HG03045 (cell line): ENCODE results near the gene SERPINB12.
A peak's percentile ranks its signal among the peaks of the same experiment; 100 is the strongest.

Experiments used
- ATAC-seq: cut with Tn5 transposase; IDR thresholded peaks from one replicate; pipeline ENCODE4 v1.9.1; 2021; ENCODE audit warnings: mild to moderate bottlenecking, moderate library complexity; ENCODE audit not compliant: unreplicated experiment

The SERPINB12 gene, protein sequence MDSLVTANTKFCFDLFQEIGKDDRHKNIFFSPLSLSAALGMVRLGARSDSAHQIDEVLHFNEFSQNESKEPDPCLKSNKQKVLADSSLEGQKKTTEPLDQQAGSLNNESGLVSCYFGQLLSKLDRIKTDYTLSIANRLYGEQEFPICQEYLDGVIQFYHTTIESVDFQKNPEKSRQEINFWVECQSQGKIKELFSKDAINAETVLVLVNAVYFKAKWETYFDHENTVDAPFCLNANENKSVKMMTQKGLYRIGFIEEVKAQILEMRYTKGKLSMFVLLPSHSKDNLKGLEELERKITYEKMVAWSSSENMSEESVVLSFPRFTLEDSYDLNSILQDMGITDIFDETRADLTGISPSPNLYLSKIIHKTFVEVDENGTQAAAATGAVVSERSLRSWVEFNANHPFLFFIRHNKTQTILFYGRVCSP

DNA sequence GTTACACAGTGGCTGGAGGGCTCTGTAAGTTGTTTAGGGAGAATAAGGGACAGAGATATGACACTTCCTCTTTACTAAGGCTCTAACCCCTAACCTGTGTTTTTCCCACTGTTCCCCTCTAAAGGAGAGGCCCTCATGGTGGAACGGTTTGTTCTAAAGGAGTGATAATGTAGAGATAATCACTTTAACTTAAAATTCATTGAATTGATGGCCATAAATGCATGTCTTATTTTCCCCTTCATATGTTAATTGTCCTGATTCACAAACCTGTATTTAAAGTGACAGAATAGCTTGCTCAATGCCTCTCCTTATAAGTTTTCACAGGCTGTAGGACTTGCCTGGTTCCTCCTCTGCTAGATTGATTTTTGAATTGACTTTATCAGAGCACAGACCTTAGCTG lies at the start of gene SERPINB12:
Gene SERPINB12, plus strand, starts transcription at position 301 of the 400 bp plus-strand sequence. CDS start 13,791 bp downstream, outside the sequence.
- no peak for ATAC-seq

DNA sequence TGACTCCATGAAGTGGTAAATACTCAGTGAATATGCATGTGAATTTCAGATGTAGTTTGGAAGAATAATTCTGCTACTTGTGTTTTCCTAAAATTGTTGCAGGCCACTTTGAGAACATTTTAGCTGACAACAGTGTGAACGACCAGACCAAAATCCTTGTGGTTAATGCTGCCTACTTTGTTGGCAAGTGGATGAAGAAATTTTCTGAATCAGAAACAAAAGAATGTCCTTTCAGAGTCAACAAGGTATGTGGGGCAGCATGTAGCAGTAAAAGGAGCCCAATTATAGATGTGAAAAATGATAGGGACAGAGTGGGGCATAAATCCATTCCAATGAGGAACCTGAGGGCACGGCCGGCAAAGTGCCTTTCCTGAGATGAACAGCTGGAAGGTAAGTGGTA lies 49.3 kb upstream of the SERPINB12 start:
- no peak for ATAC-seq

DNA sequence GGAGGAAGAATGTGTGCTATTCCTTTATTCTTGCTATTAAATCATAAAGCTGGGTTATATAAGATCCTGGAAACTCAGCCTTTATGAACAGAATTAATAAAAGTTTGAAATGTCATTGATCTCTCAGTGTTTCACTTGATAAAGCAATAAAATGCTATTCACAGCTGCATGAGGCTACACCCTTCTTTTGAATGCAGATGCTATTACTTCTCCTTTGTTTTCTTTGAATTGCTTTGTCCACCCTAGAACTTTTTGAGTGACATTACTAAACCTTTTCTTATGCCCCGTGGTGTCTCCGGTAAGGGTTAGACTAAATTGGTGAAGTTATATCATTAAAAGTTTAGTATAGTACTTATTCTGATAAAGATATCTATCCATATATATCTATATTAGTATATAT lies 46.5 kb upstream of the SERPINB12 start:
- no peak for ATAC-seq

DNA sequence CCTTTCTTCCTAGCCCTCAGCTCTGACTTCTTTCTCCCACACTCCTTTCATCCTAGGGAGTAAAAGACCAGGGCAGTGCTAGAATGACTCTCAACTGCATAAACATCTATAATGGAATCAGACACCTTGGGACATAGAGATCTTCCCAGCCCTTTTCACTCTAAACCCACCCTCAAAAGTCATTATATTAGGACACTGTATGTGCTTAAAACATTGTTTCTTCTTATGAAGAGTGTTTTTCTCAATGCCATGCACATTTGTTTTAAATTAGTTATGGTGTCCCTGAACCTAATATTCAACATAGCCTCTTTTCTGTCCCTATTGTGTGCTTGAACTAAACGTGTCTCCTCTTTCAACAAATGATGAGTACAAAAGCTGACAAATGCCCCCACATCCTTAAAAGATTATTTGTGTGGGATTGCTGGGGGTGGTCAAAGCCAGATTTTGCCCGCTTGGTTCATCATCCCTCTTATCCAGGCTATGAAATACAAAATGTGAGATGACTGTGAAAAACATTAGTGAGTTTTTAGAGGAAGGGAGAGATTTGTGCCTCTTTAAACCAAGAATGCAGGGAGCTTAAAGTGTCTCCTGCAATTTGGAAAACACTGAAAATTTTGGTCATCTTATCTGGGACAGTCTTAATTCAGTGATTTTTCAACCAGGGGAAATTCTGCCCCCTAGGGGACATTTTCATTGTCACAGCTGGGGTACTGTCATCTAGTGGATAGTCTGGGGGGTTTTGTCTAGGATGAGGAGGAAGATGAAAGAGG lies 36.4 kb upstream of the SERPINB12 start:
- no peak for ATAC-seq

DNA sequence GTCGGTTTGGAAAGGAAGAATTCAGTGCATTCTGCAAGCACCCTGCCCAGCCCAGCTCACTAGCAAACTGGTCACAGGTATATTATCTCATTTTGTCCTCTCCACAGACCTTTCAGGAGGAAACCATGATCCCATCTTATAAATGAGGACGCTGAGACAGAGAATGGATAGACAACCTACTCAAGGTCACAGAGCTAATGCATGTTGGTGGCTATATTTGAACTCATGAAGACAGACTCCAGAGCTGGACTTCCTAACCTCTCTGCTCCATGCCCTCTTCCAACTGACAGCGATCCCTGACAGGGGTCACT lies 35.9 kb upstream of the SERPINB12 start:
- no peak for ATAC-seq

DNA sequence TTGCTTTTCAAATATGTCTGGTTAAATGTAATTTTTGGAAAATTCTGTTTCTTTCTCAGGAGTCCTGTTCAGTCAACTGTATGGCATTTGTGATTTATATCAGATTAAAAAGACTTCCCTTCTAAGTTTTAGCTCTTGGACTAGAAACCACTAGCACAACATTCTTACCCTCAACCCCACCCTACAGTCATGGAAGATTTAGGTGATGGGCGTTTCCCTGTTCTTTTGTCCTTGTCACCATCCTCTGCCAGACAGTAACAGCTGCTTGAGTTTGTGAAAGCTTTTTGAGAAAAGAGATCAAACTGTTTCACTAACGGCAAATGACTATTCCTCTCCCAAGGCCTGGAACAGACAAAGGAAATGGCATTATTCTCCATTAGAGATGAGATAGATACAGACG lies 33.6 kb upstream of the SERPINB12 start:
- ATAC-seq, result no peak

DNA sequence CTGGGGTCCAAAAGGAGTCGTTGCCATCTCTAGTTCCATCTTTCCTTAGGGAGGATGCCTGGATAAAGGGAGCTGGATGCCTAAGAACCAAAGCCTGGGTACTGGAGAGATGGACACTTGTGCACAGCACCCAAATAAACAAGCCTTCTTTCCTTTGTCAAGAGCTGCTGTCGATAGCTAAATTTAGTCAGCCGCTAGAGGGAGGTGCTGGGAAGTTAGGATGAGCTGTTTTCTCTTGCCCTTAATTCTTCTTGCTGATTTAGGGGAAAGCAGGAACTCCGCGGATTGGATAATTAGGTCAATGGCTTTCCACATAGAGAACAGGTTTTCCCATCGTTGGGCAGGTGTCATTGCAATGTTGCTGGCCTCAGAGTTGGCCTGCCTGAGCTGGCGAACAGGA lies 30.9 kb upstream of the SERPINB12 start:
- ATAC-seq, result no peak

DNA sequence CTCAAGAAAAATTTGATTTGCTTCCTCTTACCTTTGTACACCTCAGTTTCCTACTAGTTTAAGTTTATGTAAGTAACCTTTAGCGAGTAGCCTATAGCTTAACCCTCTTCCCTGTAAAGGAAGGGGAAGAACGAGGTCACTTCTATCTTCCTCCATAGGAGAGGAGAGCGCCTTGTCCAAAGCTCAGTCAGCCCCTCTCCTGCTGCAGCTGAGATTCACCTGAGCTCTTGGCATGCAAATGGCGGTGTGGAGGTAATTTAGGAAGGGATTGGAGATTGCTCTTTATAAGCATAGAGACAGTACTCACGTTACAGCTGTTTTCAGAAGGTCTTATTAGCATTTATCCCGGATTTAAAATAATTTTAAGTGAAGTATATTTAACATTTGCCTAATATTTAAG lies 27.8 kb upstream of the SERPINB12 start:
- ATAC-seq, result no peak

DNA sequence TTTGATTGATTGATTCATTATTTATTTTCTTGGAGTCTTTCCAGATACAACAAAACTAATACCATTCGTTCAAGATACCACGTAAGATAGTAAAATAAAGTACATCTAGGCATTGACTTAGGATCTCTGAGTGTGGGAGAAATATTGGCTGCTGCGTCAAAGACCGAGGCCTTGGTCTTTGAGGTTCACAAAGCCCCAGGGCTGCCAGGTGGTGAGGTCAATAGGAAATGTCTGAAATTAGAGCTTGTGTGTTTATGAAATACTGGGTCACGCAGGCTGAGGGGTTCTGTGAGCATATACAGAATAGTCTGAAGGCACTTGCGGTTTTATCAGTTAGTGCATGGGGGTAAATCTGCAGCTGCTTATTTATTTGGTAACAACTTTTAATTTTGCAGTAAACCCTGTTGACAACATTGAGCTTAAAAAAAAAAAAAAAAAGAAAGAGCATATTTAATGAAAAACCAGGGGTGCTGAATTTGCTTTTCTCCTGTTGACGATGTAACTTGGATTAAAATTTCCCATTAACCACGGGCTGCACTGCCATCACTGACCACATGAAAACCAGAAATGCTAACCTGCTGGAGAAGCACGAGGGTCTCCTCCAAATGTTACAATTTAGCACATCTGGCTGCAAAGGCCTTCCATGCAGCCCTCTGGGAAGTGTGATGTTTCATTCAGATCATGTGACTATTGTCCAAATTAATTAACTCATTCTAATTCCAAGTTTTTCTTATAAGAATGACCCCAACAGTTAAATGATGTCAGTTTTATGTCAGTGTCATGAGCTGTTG lies 27.1 kb upstream of the SERPINB12 start:
- ATAC-seq, result no peak

DNA sequence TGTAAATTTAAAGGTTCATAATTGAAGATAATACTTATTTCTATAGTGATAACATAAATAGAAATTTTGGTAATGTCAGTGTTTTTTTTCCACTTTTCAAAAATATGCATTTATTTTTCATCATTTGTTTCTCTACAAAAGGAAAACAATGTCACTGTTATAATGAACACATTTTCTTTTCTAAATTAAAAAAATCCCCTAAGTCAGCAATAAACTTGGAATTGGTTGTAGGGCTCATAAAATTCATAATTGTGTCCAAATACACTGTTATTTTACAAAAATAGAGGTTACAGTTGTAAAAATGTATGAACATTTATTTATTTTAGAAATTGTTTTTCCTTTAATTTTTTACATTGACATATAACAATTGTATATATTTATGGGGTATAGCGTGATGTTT lies 26.4 kb upstream of the SERPINB12 start:
- ATAC-seq, result no peak

DNA sequence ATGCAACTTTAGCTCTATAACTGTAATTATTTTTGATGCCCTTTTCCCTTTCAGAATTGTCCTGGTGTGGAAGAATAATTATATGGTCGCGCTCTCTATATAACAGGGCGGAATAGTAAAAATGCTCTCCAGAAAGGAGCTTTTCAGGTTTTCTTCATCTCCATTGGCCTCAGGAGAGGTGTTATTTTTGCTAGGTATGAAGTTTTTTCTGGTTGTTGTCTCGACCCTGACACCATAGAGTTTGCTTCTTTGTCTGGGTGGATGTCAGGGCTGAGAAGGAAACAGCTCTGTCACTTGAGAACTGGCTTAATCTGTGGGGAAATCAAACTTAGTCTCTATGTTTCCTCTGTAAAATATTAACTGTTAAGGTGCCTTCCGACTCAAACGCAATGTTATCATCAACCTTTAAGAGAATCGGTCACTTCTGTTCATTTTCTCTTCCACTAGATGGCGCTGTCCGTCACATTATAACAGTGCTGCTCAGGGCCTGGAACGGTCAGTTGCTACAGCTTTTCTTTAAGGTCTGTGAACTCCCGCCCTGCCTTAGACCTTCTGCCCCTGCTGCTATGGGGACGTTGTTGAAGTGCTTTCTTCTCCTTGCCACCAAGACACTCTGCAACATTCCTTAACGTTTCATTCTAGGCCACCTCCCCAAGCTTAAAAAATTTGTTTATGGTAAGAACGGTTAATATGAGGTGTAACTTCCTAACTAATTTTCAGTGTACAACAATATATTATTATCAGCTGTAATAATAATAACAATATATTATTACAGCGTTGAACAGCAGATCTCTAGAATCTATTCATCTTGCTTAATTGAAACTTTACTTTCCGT lies 23.8 kb upstream of the SERPINB12 start:
- peak; percentile 89 for ATAC-seq

DNA sequence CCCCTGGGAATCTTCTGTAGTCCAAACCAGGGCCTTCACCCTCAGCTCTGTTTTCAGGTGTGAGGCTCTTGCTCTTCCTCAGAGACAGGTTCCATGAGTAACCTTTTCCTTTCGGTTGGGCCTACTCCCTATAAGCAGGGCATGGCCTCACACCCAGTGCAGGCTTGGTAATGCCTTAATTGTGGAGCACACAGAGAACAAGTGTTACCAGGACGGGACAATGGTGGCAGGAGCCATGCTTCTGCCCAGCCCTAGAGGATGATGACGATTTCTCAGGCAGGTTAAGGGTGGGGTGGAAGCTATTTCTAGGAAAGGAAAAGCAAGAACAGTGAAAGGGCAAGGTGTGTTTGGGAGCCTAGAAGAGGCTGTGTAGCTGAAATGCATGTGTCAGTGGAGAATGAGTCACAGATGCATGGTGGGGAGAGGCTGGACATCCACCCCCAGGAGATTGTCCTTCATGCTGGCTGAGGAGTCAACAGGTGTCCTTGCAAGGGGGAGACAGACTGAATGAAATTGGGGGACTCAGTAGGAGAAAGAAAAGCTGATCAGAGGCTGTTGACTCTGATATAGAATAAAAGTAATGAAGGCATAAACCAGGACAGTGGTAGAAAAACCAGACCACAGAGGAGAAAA lies 22.0 kb upstream of the SERPINB12 start:
- no peak for ATAC-seq

DNA sequence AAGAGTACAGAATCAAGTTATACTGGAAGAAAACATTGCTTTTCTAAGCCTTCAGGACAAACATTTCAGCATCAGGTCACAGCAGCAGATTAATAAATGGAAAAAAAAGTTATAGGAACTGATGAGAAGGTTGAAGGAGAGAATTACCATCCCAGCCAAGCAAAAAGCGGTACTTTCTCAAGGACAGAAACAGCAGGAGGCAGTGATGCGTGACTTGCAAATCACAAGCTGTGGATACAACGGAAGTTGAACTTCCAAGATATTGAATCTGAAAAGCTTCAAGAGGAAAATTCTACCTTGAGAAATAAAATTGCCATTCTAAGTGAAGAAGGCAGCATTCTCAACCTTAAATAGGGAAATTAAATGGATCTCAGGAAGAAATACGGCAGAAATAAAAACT lies 18.5 kb upstream of the SERPINB12 start:
- no peak for ATAC-seq

DNA sequence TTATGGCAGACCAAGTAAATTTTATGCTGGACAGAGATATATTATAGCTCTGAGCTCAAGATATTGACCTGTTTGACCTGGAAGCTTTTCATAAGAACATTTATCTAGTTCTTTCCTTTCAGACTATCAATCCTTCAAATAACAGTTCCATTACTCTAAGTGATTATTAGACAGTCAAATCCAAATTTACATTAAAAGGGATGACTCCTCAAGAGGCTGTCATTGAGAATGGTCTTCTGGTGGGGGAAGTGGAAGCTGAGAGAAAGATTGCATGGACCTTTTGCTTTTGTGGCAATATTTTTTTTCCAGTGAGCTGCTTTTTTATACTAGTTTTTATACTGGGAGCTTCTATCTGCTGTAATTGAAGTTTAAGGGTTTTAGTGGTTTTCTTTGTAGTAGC lies 14.9 kb upstream of the SERPINB12 start:
- ATAC-seq, result no peak

DNA sequence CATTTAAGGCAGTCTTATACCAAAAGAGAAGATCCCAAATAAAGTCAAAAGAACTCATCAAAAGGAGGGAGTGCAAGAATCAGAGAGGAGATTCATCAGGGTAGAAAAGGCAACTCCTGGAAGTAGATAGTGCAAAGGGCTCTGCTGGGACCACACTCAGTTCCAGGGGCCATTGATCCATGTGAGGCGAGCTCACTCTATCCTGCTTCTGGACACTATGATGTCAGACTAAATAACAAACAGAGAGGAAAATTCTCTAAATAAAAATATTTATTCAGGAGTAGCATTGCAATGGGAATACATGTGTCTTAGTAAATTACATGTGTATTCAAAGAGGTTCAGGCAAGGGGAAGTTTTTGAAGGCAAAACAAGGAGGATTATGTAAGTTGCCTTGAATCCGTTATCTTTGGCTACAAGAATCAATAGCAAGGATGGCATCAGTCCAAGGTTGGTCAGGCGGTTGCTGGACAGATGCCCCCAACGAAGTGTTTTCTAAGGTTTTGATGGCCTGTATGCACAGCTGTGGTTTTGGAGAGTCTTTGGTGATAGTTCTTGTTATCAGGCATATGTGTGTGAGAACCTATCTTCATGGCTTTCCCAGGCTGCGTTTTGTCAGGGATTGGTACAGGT lies 13.2 kb upstream of the SERPINB12 start:
- no peak for ATAC-seq

DNA sequence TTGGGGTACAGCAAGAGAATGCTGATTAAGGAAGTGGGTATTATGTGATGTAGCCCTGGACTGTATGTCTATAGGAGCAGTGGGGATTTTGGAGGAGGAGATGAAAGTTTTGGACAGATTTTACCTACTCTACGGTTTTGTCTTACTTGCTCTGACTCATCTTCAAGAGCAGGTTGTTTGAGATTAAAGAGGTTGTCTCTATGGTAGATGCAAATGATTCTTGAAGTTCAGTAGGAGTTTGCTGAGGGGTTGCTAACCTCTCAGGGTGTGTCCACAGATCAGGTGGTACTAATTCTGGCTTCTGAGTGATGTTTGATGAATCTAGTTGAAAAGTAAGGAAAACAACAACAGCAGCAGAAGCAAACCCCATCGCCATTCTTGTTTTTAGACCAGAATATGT lies 9.7 kb upstream of the SERPINB12 start:
- ATAC-seq, result no peak

DNA sequence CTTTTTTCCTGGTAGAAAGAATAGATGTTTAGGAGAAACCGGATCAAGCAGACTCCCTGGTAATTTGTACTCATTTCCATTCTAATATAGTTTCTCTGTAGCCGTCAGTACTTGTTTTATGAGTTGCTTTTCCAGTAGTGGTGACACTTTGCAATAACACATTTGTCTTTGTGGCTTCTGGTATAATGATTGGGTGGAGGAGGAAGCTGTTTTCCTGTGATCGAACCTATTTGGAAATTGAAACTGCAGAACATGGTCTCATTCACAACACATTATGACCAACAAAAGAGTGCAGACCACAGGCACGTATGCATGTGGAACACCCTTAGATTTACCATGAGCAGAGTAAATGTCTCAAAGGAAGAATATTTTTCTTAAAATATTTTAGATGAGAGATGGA lies 7.6 kb upstream of the SERPINB12 start:
- no peak for ATAC-seq

DNA sequence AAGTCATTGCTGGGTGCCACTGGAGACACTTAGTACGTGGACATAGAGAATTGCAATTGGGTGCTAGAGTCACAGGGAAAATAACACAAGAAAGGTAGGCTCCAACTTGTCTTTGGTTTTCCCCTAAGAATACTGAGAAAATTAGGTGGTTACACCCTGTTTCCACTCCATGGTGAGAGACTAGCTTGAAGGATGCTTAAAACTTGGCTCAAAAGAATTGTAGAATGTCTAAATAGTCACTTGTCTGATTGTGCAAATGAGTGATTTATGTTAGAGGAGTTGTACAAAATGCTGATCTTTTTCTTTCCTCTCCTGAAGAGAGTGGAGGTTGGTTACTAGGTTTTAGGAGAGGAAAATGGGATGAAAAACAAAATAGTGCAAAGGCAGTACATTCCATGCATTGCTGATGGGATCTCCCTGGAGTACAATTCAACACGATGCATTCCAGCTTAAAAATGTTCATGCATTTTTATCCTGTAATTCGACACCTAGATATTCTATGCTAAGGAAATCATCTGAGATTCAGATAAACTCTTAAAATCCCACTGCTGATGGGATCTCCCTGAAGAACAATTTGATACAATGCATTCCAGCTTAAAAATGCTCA lies 2.2 kb upstream of the SERPINB12 start:
- no peak for ATAC-seq

DNA sequence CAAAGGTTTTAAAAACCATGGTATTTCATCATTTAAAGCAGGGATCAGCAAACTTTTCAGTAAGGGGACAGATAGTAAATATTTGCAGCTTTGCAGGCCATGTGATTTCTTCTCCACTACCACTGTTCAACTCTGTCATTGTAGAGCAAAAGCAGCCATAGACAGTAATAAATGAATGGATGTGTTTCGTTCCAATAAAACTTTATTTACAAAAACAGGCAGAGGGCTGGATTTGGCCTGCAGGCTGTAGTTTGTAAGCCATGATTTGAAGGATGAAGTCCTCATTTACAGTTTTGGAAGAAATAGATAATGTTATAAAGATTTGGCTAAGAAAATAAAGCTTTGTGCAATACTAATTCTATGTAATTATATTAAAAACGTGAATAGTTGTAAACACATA lies 1.8 kb downstream of the SERPINB12 start:
- no peak for ATAC-seq
